Measurements from ENCODE around the gene NSG2. TPM values are rescaled to one million over a fixed set of nuclear protein-coding genes. Genes with fewer than 3 reads are reported as not detected.

NSG2 gene
- total RNA-seq, 2 donors from 2014 or later, result not detected

GRCh38 chr5:174073122-174073660 is 27.7 kb downstream of the NSG2 start:
- ATAC-seq (no peak), DNase-seq (no peak)
- no peaks in the 10 kb centered on the region for H3K36me3 Mint-ChIP-seq (ENCODE audit: low read depth)
- H3K27me3 Mint-ChIP-seq, result peaks cover 25% of the 10 kb centered on the region
- no peaks in the 10 kb centered on the region for H3K9me3 ChIP-seq (ENCODE audit: control insufficient read depth, low read length, poor library complexity, severe bottlenecking)
- no peak overlapping the region for H3K27ac Mint-ChIP-seq
- no peaks in the 10 kb centered on the region for H3K4me1 Mint-ChIP-seq
- no peak overlapping the region for H3K4me3 Mint-ChIP-seq

- ATAC-seq (no peak), DNase-seq (no peak)
- no peaks in the 10 kb centered on the region for H3K9me3 ChIP-seq (ENCODE audit: control insufficient read depth, low read length, poor library complexity, severe bottlenecking)
- Mint-ChIP-seq H3K4me3 (no peak overlapping the region), H3K36me3 (ENCODE audit: low read depth) (no peaks in the 10 kb centered on the region), H3K27me3 (peaks cover 18% of the 10 kb centered on the region), H3K4me1 (no peaks in the 10 kb centered on the region), H3K27ac (no peak overlapping the region)
Measured at GRCh38 chr5:174074369-174074768, 28.9 kb downstream of the NSG2 start.

GRCh38 chr5:174078416-174078815 is 32.9 kb downstream of the NSG2 start:
- Mint-ChIP-seq H3K27me3 (peaks cover 11% of the 10 kb centered on the region), H3K27ac (no peak overlapping the region), H3K36me3 (ENCODE audit: low read depth) (no peaks in the 10 kb centered on the region), H3K4me1 (no peaks in the 10 kb centered on the region), H3K4me3 (no peak overlapping the region)
- DNase-seq, result no peak
- no peak for ATAC-seq
- no peaks in the 10 kb centered on the region for H3K9me3 ChIP-seq (ENCODE audit: control insufficient read depth, low read length, poor library complexity, severe bottlenecking)

- DNase-seq, result no peak
- no peaks in the 10 kb centered on the region for H3K9me3 ChIP-seq (ENCODE audit: control insufficient read depth, low read length, poor library complexity, severe bottlenecking)
- Mint-ChIP-seq H3K36me3 (ENCODE audit: low read depth) (no peaks in the 10 kb centered on the region), H3K27ac (no peak overlapping the region), H3K27me3 (peaks cover 37% of the 10 kb centered on the region), H3K4me3 (no peak overlapping the region), H3K4me1 (no peaks in the 10 kb centered on the region)
- no peak for ATAC-seq
Measured at GRCh38 chr5:174082286-174082685, 36.8 kb downstream of the NSG2 start.

GRCh38 chr5:174083056-174083827 is 37.7 kb downstream of the NSG2 start:
- Mint-ChIP-seq H3K36me3 (ENCODE audit: low read depth) (no peaks in the 10 kb centered on the region), H3K27ac (no peak overlapping the region), H3K27me3 (peaks cover 37% of the 10 kb centered on the region), H3K4me3 (no peak overlapping the region), H3K4me1 (no peaks in the 10 kb centered on the region)
- DNase-seq (no peak), ATAC-seq (no peak)
- no peaks in the 10 kb centered on the region for H3K9me3 ChIP-seq (ENCODE audit: control insufficient read depth, low read length, poor library complexity, severe bottlenecking)

GRCh38 chr5:174084691-174085154 is 39.2 kb downstream of the NSG2 start:
- no peaks in the 10 kb centered on the region for H3K9me3 ChIP-seq (ENCODE audit: control insufficient read depth, low read length, poor library complexity, severe bottlenecking)
- DNase-seq (no peak), ATAC-seq (no peak)
- H3K27me3 Mint-ChIP-seq, result peaks cover 37% of the 10 kb centered on the region
- no peak overlapping the region for H3K4me3 Mint-ChIP-seq
- no peaks in the 10 kb centered on the region for H3K4me1 Mint-ChIP-seq
- H3K27ac Mint-ChIP-seq, result no peak overlapping the region
- H3K36me3 Mint-ChIP-seq (ENCODE audit: low read depth), result no peaks in the 10 kb centered on the region

- no peak overlapping the region for H3K4me3 Mint-ChIP-seq
- H3K27me3 Mint-ChIP-seq, result peaks cover 42% of the 10 kb centered on the region
- H3K4me1 Mint-ChIP-seq, result no peaks in the 10 kb centered on the region
- H3K27ac Mint-ChIP-seq, result no peak overlapping the region
- DNase-seq, result no peak
- H3K9me3 ChIP-seq (ENCODE audit: control insufficient read depth, low read length, poor library complexity, severe bottlenecking), result no peaks in the 10 kb centered on the region
- H3K36me3 Mint-ChIP-seq (ENCODE audit: low read depth), result no peaks in the 10 kb centered on the region
- ATAC-seq, result no peak
Measured at GRCh38 chr5:174086751-174087150, 41.2 kb downstream of the NSG2 start.

GRCh38 chr5:174087783-174088182 is 42.3 kb downstream of the NSG2 start:
- no peak overlapping the region for H3K4me3 Mint-ChIP-seq

GRCh38 chr5:174090129-174090528 is 44.6 kb downstream of the NSG2 start:
- no peaks in the 10 kb centered on the region for H3K4me1 Mint-ChIP-seq
- no peak for DNase-seq
- H3K4me3 Mint-ChIP-seq, result no peak overlapping the region
- H3K36me3 Mint-ChIP-seq (ENCODE audit: low read depth), result no peaks in the 10 kb centered on the region
- H3K27me3 Mint-ChIP-seq, result peaks cover 23% of the 10 kb centered on the region
- H3K27ac Mint-ChIP-seq, result no peak overlapping the region
- H3K9me3 ChIP-seq (ENCODE audit: control insufficient read depth, low read length, poor library complexity, severe bottlenecking), result no peaks in the 10 kb centered on the region
- no peak for ATAC-seq

More at GRCh38 chr5:174087783-174088182, 42.3 kb downstream of the NSG2 start:
- Mint-ChIP-seq H3K36me3 (ENCODE audit: low read depth) (no peaks in the 10 kb centered on the region), H3K27me3 (peaks cover 37% of the 10 kb centered on the region), H3K4me1 (no peaks in the 10 kb centered on the region), H3K27ac (no peak overlapping the region)
- ATAC-seq (no peak), DNase-seq (no peak)
- H3K9me3 ChIP-seq (ENCODE audit: control insufficient read depth, low read length, poor library complexity, severe bottlenecking), result no peaks in the 10 kb centered on the region

GRCh38 chr5:174093123-174093522 is 47.6 kb downstream of the NSG2 start:
- DNase-seq, result no peak
- ATAC-seq, result no peak
- Mint-ChIP-seq H3K27me3 (peaks cover 10% of the 10 kb centered on the region), H3K36me3 (ENCODE audit: low read depth) (no peaks in the 10 kb centered on the region), H3K4me3 (no peak overlapping the region), H3K27ac (no peak overlapping the region), H3K4me1 (no peaks in the 10 kb centered on the region)
- no peaks in the 10 kb centered on the region for H3K9me3 ChIP-seq (ENCODE audit: control insufficient read depth, low read length, poor library complexity, severe bottlenecking)

GRCh38 chr5:174094857-174095606 is 49.5 kb downstream of the NSG2 start:
- Mint-ChIP-seq H3K4me1 (no peaks in the 10 kb centered on the region), H3K27me3 (peaks cover 10% of the 10 kb centered on the region), H3K4me3 (no peak overlapping the region), H3K27ac (no peak overlapping the region), H3K36me3 (ENCODE audit: low read depth) (no peaks in the 10 kb centered on the region)
- ATAC-seq (no peak), DNase-seq (no peak)
- H3K9me3 ChIP-seq (ENCODE audit: control insufficient read depth, low read length, poor library complexity, severe bottlenecking), result no peaks in the 10 kb centered on the region

GRCh38 chr5:174096619-174097018 is 51.1 kb downstream of the NSG2 start:
- Mint-ChIP-seq H3K4me1 (no peaks in the 10 kb centered on the region), H3K27me3 (peaks cover 5% of the 10 kb centered on the region), H3K4me3 (no peak overlapping the region)

GRCh38 chr5:174097486-174098185 is 52.1 kb downstream of the NSG2 start:
- Mint-ChIP-seq H3K36me3 (ENCODE audit: low read depth) (no peaks in the 10 kb centered on the region), H3K4me3 (no peak overlapping the region), H3K4me1 (no peaks in the 10 kb centered on the region), H3K27ac (no peak overlapping the region), H3K27me3 (peaks cover 5% of the 10 kb centered on the region)
- no peak for ATAC-seq
- DNase-seq, result no peak
- no peaks in the 10 kb centered on the region for H3K9me3 ChIP-seq (ENCODE audit: control insufficient read depth, low read length, poor library complexity, severe bottlenecking)

More at GRCh38 chr5:174096619-174097018, 51.1 kb downstream of the NSG2 start:
- DNase-seq (no peak), ATAC-seq (no peak)
- H3K36me3 Mint-ChIP-seq (ENCODE audit: low read depth), result no peaks in the 10 kb centered on the region
- H3K9me3 ChIP-seq (ENCODE audit: control insufficient read depth, low read length, poor library complexity, severe bottlenecking), result no peaks in the 10 kb centered on the region
- no peak overlapping the region for H3K27ac Mint-ChIP-seq
